GM12891 (cell line): ENCODE results near the gene SHLD2.

Source experiments
- POLR2A ChIP-seq: IDR thresholded peaks from 2 replicates; pipeline ENCODE4 v1.6.1; 2011; ENCODE audit warnings: low read depth, low read length, control low read depth
- POLR2AphosphoS5 ChIP-seq: IDR thresholded peaks from 2 replicates; pipeline ENCODE4 v1.6.1; 2011; ENCODE audit warnings: low read depth, low read length, control low read depth
- TAF1 ChIP-seq: IDR thresholded peaks from 2 replicates; pipeline ENCODE4 v1.6.1; 2011; ENCODE audit warnings: low read depth, low read length, control low read depth

- no peak for TF ChIP-seq POLR2A
- no peak for TF ChIP-seq TAF1
- TF ChIP-seq POLR2AphosphoS5: no peak
Observed at GRCh38 chr10:87060280-87060928, 34.6 kb upstream of the SHLD2 start.
